ENCODE results near the gene NUDT13. TPM values are rescaled to one million over a fixed set of nuclear protein-coding genes. Genes with fewer than 3 reads are reported as not detected.
"Not testable (repeated sequence)": the region's sequence is repeated elsewhere in the genome, so short reads cannot be mapped to it uniquely, and the experiment has no call there.

Gene NUDT13
- total and polyA plus RNA-seq, 9 donors: 0.86 to 2.6 (median 1.7) TPM

- intact Hi-C loops (cut with DNase I): loop anchor here in 1 of 4 donors (5.0 kb wide), 1 partner anchor 762 kb away; no protein-coding TSS in a partner anchor
- Histone ChIP-seq H3K36me3 (no peaks in the 10 kb centered on the region), H3K27me3 (no peaks in the 10 kb centered on the region), H3K4me1 (ENCODE audit: insufficient read depth) (no peaks in the 10 kb centered on the region), H3K9me3 (no peaks in the 10 kb centered on the region), H3K4me3 (no peak overlapping the region), H3K27ac (no peak overlapping the region)
- WGBS, 3 donors: 87 to 91% (median 91%) methylated on average over 3 of the region's 3 CpGs
- no peak for DNase-seq
- TF ChIP-seq EP300 (IDR thresholded peaks at IDR 0.05) (no peak), CTCF (IDR thresholded peaks at IDR 0.05) (no peak), POLR2A (IDR thresholded peaks at IDR 0.05) (no peak)
Observed at GRCh38 chr10:73134727-73135126, 24.5 kb downstream of the NUDT13 start.

DNA sequence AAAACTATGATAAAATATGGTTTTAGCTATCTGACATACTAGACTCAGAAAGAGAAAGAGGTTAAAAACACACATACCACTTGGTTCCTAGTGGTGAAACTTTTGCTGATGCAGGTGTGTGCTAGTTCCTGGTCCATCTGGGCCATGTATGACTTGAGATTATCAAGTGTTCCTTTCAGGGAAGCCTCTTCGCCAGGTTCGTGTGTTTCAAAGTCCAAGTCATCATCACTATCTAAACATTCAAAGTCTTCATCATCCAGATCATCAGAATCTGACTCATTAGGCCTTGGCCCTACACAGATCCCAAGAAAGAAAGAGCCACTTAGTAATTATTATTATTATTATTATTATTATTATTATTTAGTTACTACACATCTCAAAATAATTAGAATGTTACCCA, 26.4 kb downstream of the NUDT13 start:
- intact Hi-C loops (cut with DNase I): no loop called here
- no peak for DNase-seq
- WGBS, 3 donors: 80 to 94% (median 88%) methylated on average over 2 of the region's 2 CpGs
- H3K4me3 ChIP-seq: no peak overlapping the region
- H3K9me3 ChIP-seq: no peaks in the 10 kb centered on the region
- no peak overlapping the region for H3K27ac ChIP-seq
- no peaks in the 10 kb centered on the region for H3K36me3 ChIP-seq
- no peaks in the 10 kb centered on the region for H3K4me1 ChIP-seq (ENCODE audit: insufficient read depth)
- no peaks in the 10 kb centered on the region for H3K27me3 ChIP-seq
- TF ChIP-seq CTCF (IDR thresholded peaks at IDR 0.05) (no peak), EP300 (IDR thresholded peaks at IDR 0.05) (no peak)

GRCh38 chr10:73139251-73139650, 29.0 kb downstream of the NUDT13 start:
- TF ChIP-seq CTCF (IDR thresholded peaks at IDR 0.05): no peak
- TF ChIP-seq EP300 (IDR thresholded peaks at IDR 0.05): no peak
- no peak for TF ChIP-seq POLR2A (IDR thresholded peaks at IDR 0.05)
- Histone ChIP-seq H3K36me3 (no peaks in the 10 kb centered on the region), H3K4me3 (no peak overlapping the region), H3K4me1 (ENCODE audit: insufficient read depth) (no peaks in the 10 kb centered on the region), H3K27ac (no peak overlapping the region), H3K9me3 (no peaks in the 10 kb centered on the region), H3K27me3 (no peaks in the 10 kb centered on the region)
- DNase-seq: no peak
- intact Hi-C loops (cut with DNase I): no loop called here
- WGBS, 3 donors: 56 to 65% (median 62%) methylated on average over 2 of the region's 2 CpGs

DNA sequence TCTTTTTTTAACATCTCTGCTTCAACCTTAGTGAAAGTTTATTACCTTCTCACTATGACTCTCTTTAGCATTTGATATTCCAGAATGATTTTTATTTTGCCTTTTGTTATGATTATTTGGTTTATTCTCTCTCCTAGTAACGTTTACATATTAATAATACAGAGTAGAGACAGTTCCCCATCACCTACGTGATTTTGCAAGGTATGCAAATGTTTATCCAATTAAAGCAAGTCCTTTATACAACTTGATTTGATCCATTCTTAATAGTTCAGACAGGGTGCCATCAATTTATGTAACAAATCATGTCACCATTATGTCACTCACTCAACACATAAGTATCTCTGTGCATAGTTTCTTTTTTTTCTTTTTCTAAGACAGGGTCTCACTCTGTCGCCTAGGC, 31.3 kb downstream of the NUDT13 start:
- WGBS, 3 donors: 75 to 83% (median 79%) methylated on average over 3 of the region's 3 CpGs
- no peaks in the 10 kb centered on the region for H3K9me3 ChIP-seq
- intact Hi-C loops (cut with DNase I): no loop called here
- no peaks in the 10 kb centered on the region for H3K27me3 ChIP-seq
- TF ChIP-seq POLR2A (IDR thresholded peaks at IDR 0.05): no peak
- no peak for TF ChIP-seq CTCF (IDR thresholded peaks at IDR 0.05)
- no peak for TF ChIP-seq EP300 (IDR thresholded peaks at IDR 0.05)
- no peaks in the 10 kb centered on the region for H3K36me3 ChIP-seq
- H3K27ac ChIP-seq: no peak overlapping the region
- no peak overlapping the region for H3K4me3 ChIP-seq
- DNase-seq: no peak
- H3K4me1 ChIP-seq (ENCODE audit: insufficient read depth): no peaks in the 10 kb centered on the region

GRCh38 chr10:73150633-73151413, 40.6 kb downstream of the NUDT13 start:
- H3K9me3 ChIP-seq; H3K4me1 ChIP-seq (ENCODE audit: insufficient read depth); H3K27me3 ChIP-seq; H3K36me3 ChIP-seq; H3K27ac ChIP-seq; H3K4me3 ChIP-seq; intact Hi-C loops (cut with DNase I); DNase-seq: not testable (repeated sequence)
- 95 to 98% (median 96%) methylated on average over 7 to 8 of the region's 8 CpGs for WGBS, 3 donors
